Measurements from ENCODE around the gene KCNK3. TPM values are rescaled to one million over a fixed set of nuclear protein-coding genes. Genes with fewer than 3 reads are reported as not detected.

Gene KCNK3
- total and polyA plus RNA-seq, 2 of the 13 experiments (the other 11 are each of a cell fraction or from before 2014, with no cell fraction given): not detected

GRCh38 chr2:26666671-26667070, 25.9 kb upstream of the KCNK3 start:
- intact Hi-C loops (cut with micrococcal nuclease; ENCODE audit: unreplicated experiment) (no loop called here), in situ Hi-C loops (cut with HindIII; ENCODE audit: extremely low pct_ligation_motif_present, low pct_unique_long_range_greater_than_20kb) (no loop called here)
- H3K79me2 ChIP-seq (ENCODE audit: insufficient read depth, low read length): no peaks in the 10 kb centered on the region
- 1% methylated on average over 2 of the region's 2 CpGs for WGBS (ENCODE audit: low lambda C conversion rate)
- DNase-seq (ENCODE audit: low spot score) (no peak), FAIRE-seq (no peak), ATAC-seq (no peak)
- no TSS peak for BruUV-seq (replicated peaks)
- peaks cover 2 to 21% of the 10 kb centered on the region in 2 experiments; a peak in 2 of 5 replicates for H3K27me3 ChIP-seq (ENCODE audit: control insufficient read depth in 1 of 2, insufficient read depth in 2 of 2, low read length in 2 of 2)
- ChIA-PET POLR2A (no interaction called here), CTCF (ENCODE audit: low intra/inter-chr PET ratio, low total read pairs) (no interaction called here)
- no peak overlapping the region for H3K4me2 ChIP-seq (ENCODE audit: low read depth, low read length)
- no peaks in the 10 kb centered on the region for H4K20me1 ChIP-seq (ENCODE audit: insufficient read depth, low read length)
- TF ChIP-seq ZNF724P (CRISPR knock-in tag; IDR thresholded peaks at IDR 0.05; ENCODE audit: borderline replicate concordance) (no peak), TIGD3 (CRISPR knock-in tag; IDR thresholded peaks at IDR 0.05; ENCODE audit: borderline replicate concordance) (no peak), IRF2 (CRISPR knock-in tag; IDR thresholded peaks at IDR 0.05) (no peak), ZNF329 (CRISPR knock-in tag; IDR thresholded peaks at IDR 0.05; ENCODE audit: low read depth) (no peak), DRAP1 (CRISPR knock-in tag; IDR thresholded peaks at IDR 0.05) (no peak), HOXA9 (CRISPR knock-in tag; IDR thresholded peaks at IDR 0.05; ENCODE audit: borderline replicate concordance) (no peak), PCBP1 (IDR thresholded peaks at IDR 0.05; ENCODE audit: borderline replicate concordance, low read depth, low read length) (no peak), AKAP8 (CRISPR knock-in tag; IDR thresholded peaks at IDR 0.05) (no peak), MIXL1 (CRISPR knock-in tag; IDR thresholded peaks at IDR 0.05) (no peak), ATF1 (CRISPR knock-in tag; IDR thresholded peaks at IDR 0.05) (no peak), ZNF501 (CRISPR knock-in tag; IDR thresholded peaks at IDR 0.05) (no peak)
- no peak overlapping the region for H3K27ac ChIP-seq (ENCODE audit: extremely low read length, insufficient read depth, low read length)
- H3K36me3 ChIP-seq (replicated peaks in 1 of 2; ENCODE audit: control insufficient read depth in 1 of 2, insufficient read depth in 2 of 2, low read length in 2 of 2): no peaks in the 10 kb centered on the region
- no peak overlapping the region for H3K9ac ChIP-seq (ENCODE audit: insufficient read depth, low read depth, low read length)
- H3K4me1 ChIP-seq (ENCODE audit: insufficient read depth, low read length): 0 out of 2 replicates have a peak, but pooled peaks cover 5% of the 10 kb centered on the region
- no peak overlapping the region for H3K4me3 ChIP-seq (replicated peaks in 1 of 3; ENCODE audit: insufficient read depth in 1 of 3, low read depth in 2 of 3, low read length in 3 of 3)
- no peak overlapping the region for H2AFZ ChIP-seq (ENCODE audit: low read length)
- H3K9me3 ChIP-seq (ENCODE audit: low read length): no peaks in the 10 kb centered on the region

Data from HepG2 (cell line).